ENCODE measurements around the gene MRPL36. TPM values are rescaled to one million over a fixed set of nuclear protein-coding genes. Genes with fewer than 3 reads are reported as not detected.
A peak's percentile ranks its signal among the peaks of the same experiment; 100 is the strongest.
"Not testable (repeated sequence)": the region's sequence is repeated elsewhere in the genome, so short reads cannot be mapped to it uniquely, and the experiment has no call there.

The MRPL36 gene
- total RNA-seq, 1 donor from 2014 or later = 38.0 TPM

DNA sequence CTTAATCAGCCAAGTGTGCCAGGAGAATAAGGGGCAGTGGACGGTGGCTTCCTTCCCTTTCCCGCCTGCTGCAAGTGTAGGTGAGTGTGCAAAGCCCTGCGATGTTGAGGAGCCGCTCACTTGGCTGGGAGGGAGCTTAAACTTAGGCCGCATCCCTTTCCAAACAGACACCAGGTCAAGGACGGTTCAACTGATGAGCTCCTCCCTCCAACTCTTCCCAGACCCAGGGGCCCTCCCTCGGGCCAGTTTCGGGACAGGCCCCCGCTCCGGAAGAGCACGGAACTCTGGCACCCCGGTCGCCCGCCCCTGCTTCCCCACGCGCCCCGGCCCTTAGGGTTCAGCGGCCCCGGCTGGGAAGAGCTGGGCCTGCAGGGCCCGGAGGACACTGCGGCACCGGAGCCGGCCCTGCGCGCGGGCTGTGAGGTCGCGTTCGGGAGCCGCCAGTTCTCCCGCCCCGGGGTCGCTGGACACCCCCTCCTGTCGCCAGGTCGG is 481 bp downstream of the MRPL36 start:
- Mint-ChIP-seq H3K4me3 (peak overlapping the region; percentile 89), H3K27me3 (ENCODE audit: low read depth) (no peaks in the 10 kb centered on the region), H3K36me3 (peaks cover 29% of the 10 kb centered on the region), H3K27ac (no peak overlapping the region), H3K4me1 (peaks cover 26% of the 10 kb centered on the region), H3K9me3 (no peaks in the 10 kb centered on the region)
- TF ChIP-seq CTCF (IDR thresholded peaks at IDR 0.05; ENCODE audit: unreplicated experiment) = no peak
- DNase-seq (ENCODE audit: low spot score in 2 of 2, unreplicated experiment in 2 of 2) = no peak

- peaks cover 23% of the 10 kb centered on the region for H3K36me3 Mint-ChIP-seq
- peak overlapping the region; percentile 89 for H3K4me3 Mint-ChIP-seq
- peak overlapping the region; percentile 5 for H3K27ac Mint-ChIP-seq
- H3K9me3 Mint-ChIP-seq; DNase-seq (ENCODE audit: low spot score in 2 of 2, unreplicated experiment in 2 of 2); H3K27me3 Mint-ChIP-seq (ENCODE audit: low read depth): not testable (repeated sequence)
- peaks cover 26% of the 10 kb centered on the region for H3K4me1 Mint-ChIP-seq
These were observed 1.0 kb downstream of the MRPL36 start for GRCh38 chr5:1798589-1798988.

GRCh38 chr5:1797855-1798254 is 1.8 kb downstream of the MRPL36 start:
- Mint-ChIP-seq H3K36me3 (peaks cover 17% of the 10 kb centered on the region), H3K9me3 (no peaks in the 10 kb centered on the region), H3K27ac (peak overlapping the region; percentile 34), H3K4me3 (peak overlapping the region; percentile 24), H3K27me3 (ENCODE audit: low read depth) (no peaks in the 10 kb centered on the region), H3K4me1 (peaks cover 24% of the 10 kb centered on the region)
- no peak for DNase-seq (ENCODE audit: low spot score in 2 of 2, unreplicated experiment in 2 of 2)
- TF ChIP-seq CTCF (IDR thresholded peaks at IDR 0.05; ENCODE audit: unreplicated experiment) = no peak

DNA sequence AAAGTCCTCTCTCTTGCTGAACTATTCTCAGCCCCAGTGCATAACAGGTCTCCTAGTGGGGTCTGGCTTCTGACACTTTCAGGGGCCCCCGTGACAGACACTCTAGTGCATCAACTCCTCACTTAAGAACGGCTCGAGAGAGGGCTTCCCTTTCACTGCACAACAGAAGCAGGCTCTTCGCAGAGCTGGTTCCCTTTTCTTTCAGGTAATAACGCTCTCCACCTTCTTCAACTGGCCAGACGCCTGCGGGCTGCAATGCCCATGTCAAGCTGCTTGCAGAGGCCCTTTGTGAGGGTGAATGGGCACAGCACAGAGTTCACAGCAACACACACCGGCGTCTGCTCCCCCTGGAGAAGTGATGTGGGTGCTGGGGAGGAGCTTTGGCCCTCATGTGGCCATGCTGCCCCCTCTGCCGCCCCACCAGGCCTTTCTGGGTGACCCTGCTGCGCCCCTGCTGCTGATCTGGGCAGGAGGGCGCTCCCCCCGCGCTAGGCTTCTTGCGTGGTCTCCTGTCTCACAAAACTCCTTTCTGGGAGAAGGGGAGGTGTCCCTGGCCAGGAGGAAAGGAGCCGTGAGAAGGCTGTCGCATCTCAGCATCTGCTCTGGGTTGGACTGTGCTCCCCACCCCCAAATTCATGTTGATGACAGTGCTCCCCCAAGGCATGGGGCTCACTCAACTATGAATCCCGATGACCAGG is 2.4 kb downstream of the MRPL36 start:
- H3K27me3 Mint-ChIP-seq (ENCODE audit: low read depth) = no peaks in the 10 kb centered on the region
- no peaks in the 10 kb centered on the region for H3K9me3 Mint-ChIP-seq
- TF ChIP-seq CTCF (IDR thresholded peaks at IDR 0.05; ENCODE audit: unreplicated experiment) = no peak
- DNase-seq (ENCODE audit: low spot score in 2 of 2, unreplicated experiment in 2 of 2) = no peak
- H3K27ac Mint-ChIP-seq = no peak overlapping the region
- peaks cover 16% of the 10 kb centered on the region for H3K36me3 Mint-ChIP-seq
- peaks cover 21% of the 10 kb centered on the region for H3K4me1 Mint-ChIP-seq
- H3K4me3 Mint-ChIP-seq = no peak overlapping the region

DNA sequence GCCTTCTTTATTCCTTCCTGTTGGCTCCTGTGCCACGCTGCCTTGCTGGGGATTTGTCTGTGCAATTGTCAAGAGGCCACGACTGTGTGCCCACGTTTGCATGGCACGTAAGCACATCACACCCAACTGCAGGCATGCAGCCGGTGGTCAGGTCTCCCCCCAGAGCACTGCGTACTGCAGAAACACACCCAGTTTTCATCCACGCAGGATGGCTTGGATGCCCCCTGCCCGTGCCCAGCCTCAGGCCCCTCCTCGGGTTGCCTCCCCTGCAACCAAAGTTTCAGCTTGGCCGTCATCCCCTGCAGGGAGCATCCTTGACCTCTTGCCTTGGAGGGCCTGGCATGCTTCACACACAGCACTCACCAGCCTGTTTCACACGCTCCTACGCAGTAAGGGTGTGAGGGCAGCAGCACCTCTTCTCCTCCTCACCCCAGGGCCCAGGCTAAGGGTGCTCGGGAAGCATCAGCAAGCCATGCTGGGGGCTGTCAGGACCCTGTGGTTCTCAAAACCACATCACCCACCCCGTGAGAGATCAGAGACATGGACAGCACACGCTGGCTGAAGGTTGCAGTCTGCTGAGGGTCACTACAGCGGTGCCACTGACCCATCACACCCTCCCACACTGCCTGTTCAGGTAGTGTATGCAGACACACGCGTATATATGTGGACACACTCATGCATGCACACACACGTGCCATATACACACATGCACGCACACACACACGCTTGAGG is 3.1 kb downstream of the MRPL36 start:
- H3K27me3 Mint-ChIP-seq (ENCODE audit: low read depth) = no peaks in the 10 kb centered on the region
- peaks cover 17% of the 10 kb centered on the region for H3K4me1 Mint-ChIP-seq
- H3K27ac Mint-ChIP-seq = no peak overlapping the region
- DNase-seq (ENCODE audit: low spot score in 2 of 2, unreplicated experiment in 2 of 2) = no peak
- no peaks in the 10 kb centered on the region for H3K9me3 Mint-ChIP-seq
- peaks cover 16% of the 10 kb centered on the region for H3K36me3 Mint-ChIP-seq
- no peak for TF ChIP-seq CTCF (IDR thresholded peaks at IDR 0.05; ENCODE audit: unreplicated experiment)
- no peak overlapping the region for H3K4me3 Mint-ChIP-seq

DNA sequence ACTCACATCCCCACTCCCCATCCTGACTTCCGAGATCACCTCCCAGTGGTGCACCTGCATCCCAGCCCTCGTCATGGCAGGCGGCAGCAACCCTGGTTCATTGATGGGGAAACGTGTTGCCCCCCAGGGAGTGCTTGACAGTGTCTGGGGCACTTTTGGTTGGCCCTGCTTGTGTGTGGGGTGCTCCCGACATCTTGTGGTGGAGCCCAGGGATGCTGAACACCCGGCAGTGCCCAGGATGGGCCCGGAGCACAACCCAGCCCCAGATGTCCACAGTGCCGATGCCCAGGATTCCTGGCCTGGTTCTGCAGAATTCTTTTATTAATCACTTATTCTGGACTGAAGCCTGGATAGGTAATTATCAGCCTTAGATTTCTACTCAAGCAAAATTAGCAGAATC is 3.7 kb downstream of the MRPL36 start:
- Mint-ChIP-seq H3K27me3 (ENCODE audit: low read depth) (no peaks in the 10 kb centered on the region), H3K9me3 (no peaks in the 10 kb centered on the region), H3K4me3 (no peak overlapping the region), H3K36me3 (peaks cover 16% of the 10 kb centered on the region), H3K27ac (no peak overlapping the region), H3K4me1 (peaks cover 17% of the 10 kb centered on the region)
- DNase-seq (ENCODE audit: low spot score in 2 of 2, unreplicated experiment in 2 of 2) = no peak
- no peak for TF ChIP-seq CTCF (IDR thresholded peaks at IDR 0.05; ENCODE audit: unreplicated experiment)

Data from mesothelial cell of epicardium (in vitro differentiated cells).